GM18505 (cell line): ENCODE data around the gene DGKD.
"Not testable (repeated sequence)": the region's sequence is repeated elsewhere in the genome, so short reads cannot be mapped to it uniquely, and the experiment has no call there.

ENCODE experiments used
- ATAC-seq: cut with Tn5 transposase; IDR thresholded peaks from one replicate; pipeline ENCODE4 v1.9.1; 2021; ENCODE audit not compliant: unreplicated experiment
- POLR2A ChIP-seq: IDR thresholded peaks from 4 replicates; pipeline ENCODE4 v1.6.1; 2011; ENCODE audit warnings: borderline replicate concordance; ENCODE audit not compliant: insufficient read depth, insufficient read length; ENCODE audit errors: extremely low read depth

DGKD gene

GRCh38 chr2:233358947-233359346 lies 4.7 kb downstream of the DGKD start:
- TF ChIP-seq POLR2A, result no peak
- ATAC-seq, result no peak

- TF ChIP-seq POLR2A, result no peak
- no peak for ATAC-seq
These were observed 5.5 kb downstream of the DGKD start for GRCh38 chr2:233359823-233360222.

- ATAC-seq, result no peak
- TF ChIP-seq POLR2A, result no peak
These were observed 6.5 kb downstream of the DGKD start for GRCh38 chr2:233360771-233361176.

GRCh38 chr2:233361297-233361696 lies 7.0 kb downstream of the DGKD start:
- no peak for ATAC-seq
- TF ChIP-seq POLR2A, result no peak

- no peak for TF ChIP-seq POLR2A
- ATAC-seq, result no peak
These were observed 8.4 kb downstream of the DGKD start for GRCh38 chr2:233362742-233363141.

- no peak for TF ChIP-seq POLR2A
- ATAC-seq, result no peak
These were observed 9.5 kb downstream of the DGKD start for GRCh38 chr2:233363744-233364235.

GRCh38 chr2:233365861-233366520 lies 11.7 kb downstream of the DGKD start:
- ATAC-seq, result no peak
- no peak for TF ChIP-seq POLR2A

- no peak for TF ChIP-seq POLR2A
- no peak for ATAC-seq
These were observed 13.3 kb downstream of the DGKD start for GRCh38 chr2:233367586-233367985.

- no peak for TF ChIP-seq POLR2A
These were observed 14.5 kb downstream of the DGKD start for GRCh38 chr2:233368756-233369155.

GRCh38 chr2:233369462-233369861 lies 15.2 kb downstream of the DGKD start:
- no peak for TF ChIP-seq POLR2A
- ATAC-seq, result no peak

More at GRCh38 chr2:233368756-233369155, 14.5 kb downstream of the DGKD start:
- ATAC-seq, result no peak

GRCh38 chr2:233369897-233370685 lies 15.8 kb downstream of the DGKD start:
- ATAC-seq, result no peak
- no peak for TF ChIP-seq POLR2A

GRCh38 chr2:233371641-233372040 lies 17.3 kb downstream of the DGKD start:
- TF ChIP-seq POLR2A, result no peak
- no peak for ATAC-seq

GRCh38 chr2:233372855-233373254 lies 18.6 kb downstream of the DGKD start:
- TF ChIP-seq POLR2A, result no peak
- ATAC-seq, result no peak

- ATAC-seq, result no peak
- TF ChIP-seq POLR2A, result no peak
These were observed 19.0 kb downstream of the DGKD start for GRCh38 chr2:233373316-233373715.

GRCh38 chr2:233374776-233375175 lies 20.5 kb downstream of the DGKD start:
- not testable (repeated sequence) for ATAC-seq
